GM21825 (cell line): ENCODE measurements around the gene HMGB2.

Experiments used
- ATAC-seq: cut with Tn5 transposase; IDR thresholded peaks from one replicate; pipeline ENCODE4 v1.9.1; 2021; ENCODE audit warnings: mild to moderate bottlenecking, moderate library complexity; ENCODE audit not compliant: unreplicated experiment

Gene HMGB2

GRCh38 chr4:173334085-173334890 is at the start of gene HMGB2:
Gene HMGB2, minus strand, starts transcription at chr4:173334358. Its CDS starts 709 bp downstream, at chr4:173333649.
- ATAC-seq = peak; percentile 94

GRCh38 chr4:173382349-173382748 is 48.2 kb upstream of the HMGB2 start:
- ATAC-seq = no peak

GRCh38 chr4:173381610-173382009 is 47.5 kb upstream of the HMGB2 start:
- no peak for ATAC-seq

GRCh38 chr4:173380987-173381386 is 46.8 kb upstream of the HMGB2 start:
- ATAC-seq = no peak

GRCh38 chr4:173379929-173380328 is 45.8 kb upstream of the HMGB2 start:
- no peak for ATAC-seq

- no peak for ATAC-seq
Observed at GRCh38 chr4:173374588-173374987, 40.4 kb upstream of the HMGB2 start.

- peak; percentile 18 for ATAC-seq
Observed at GRCh38 chr4:173371292-173372192, 37.4 kb upstream of the HMGB2 start.

GRCh38 chr4:173370477-173371291 is 36.5 kb upstream of the HMGB2 start, which contains the start of gene SAP30:
Gene SAP30, plus strand, starts transcription at chr4:173370954. Its CDS starts 229 bp downstream, at chr4:173371183.
- ATAC-seq = peak; percentile 69

- ATAC-seq = no peak
Observed at GRCh38 chr4:173370130-173370476, 35.9 kb upstream of the HMGB2 start.

- ATAC-seq = no peak
Observed at GRCh38 chr4:173367946-173368345, 33.8 kb upstream of the HMGB2 start.

- peak; percentile 22 for ATAC-seq
Observed at GRCh38 chr4:173367285-173367684, 33.1 kb upstream of the HMGB2 start.

- ATAC-seq = no peak
Observed at GRCh38 chr4:173365359-173365996, 31.3 kb upstream of the HMGB2 start.

- no peak for ATAC-seq
Observed at GRCh38 chr4:173362666-173363065, 28.5 kb upstream of the HMGB2 start.

- no peak for ATAC-seq
Observed at GRCh38 chr4:173360587-173361221, 26.5 kb upstream of the HMGB2 start.

GRCh38 chr4:173357939-173358338 is 23.8 kb upstream of the HMGB2 start:
- no peak for ATAC-seq

GRCh38 chr4:173347467-173347866 is 13.3 kb upstream of the HMGB2 start:
- no peak for ATAC-seq

GRCh38 chr4:173346074-173346473 is 11.9 kb upstream of the HMGB2 start:
- ATAC-seq = no peak

GRCh38 chr4:173345648-173346047 is 11.5 kb upstream of the HMGB2 start:
- no peak for ATAC-seq

GRCh38 chr4:173343832-173344397 is 9.8 kb upstream of the HMGB2 start:
- ATAC-seq = no peak

GRCh38 chr4:173337463-173337862 is 3.3 kb upstream of the HMGB2 start:
- no peak for ATAC-seq
